Measurements from ENCODE around the gene CA10.

The CA10 gene

GRCh38 chr17:51817955-51818354 lies 340.6 kb downstream of the CA10 start:
- H3K4me3 ChIP-seq (ENCODE audit: low read length), result no peak overlapping the region
- DNase-seq (ENCODE audit: low read depth), result no peak
- TF ChIP-seq, protein P1, sequence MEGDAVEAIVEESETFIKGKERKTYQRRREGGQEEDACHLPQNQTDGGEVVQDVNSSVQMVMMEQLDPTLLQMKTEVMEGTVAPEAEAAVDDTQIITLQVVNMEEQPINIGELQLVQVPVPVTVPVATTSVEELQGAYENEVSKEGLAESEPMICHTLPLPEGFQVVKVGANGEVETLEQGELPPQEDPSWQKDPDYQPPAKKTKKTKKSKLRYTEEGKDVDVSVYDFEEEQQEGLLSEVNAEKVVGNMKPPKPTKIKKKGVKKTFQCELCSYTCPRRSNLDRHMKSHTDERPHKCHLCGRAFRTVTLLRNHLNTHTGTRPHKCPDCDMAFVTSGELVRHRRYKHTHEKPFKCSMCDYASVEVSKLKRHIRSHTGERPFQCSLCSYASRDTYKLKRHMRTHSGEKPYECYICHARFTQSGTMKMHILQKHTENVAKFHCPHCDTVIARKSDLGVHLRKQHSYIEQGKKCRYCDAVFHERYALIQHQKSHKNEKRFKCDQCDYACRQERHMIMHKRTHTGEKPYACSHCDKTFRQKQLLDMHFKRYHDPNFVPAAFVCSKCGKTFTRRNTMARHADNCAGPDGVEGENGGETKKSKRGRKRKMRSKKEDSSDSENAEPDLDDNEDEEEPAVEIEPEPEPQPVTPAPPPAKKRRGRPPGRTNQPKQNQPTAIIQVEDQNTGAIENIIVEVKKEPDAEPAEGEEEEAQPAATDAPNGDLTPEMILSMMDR (conservative IDR thresholded peaks at IDR 0.05; ENCODE audit: low read depth, low read length), result no peak

DNA sequence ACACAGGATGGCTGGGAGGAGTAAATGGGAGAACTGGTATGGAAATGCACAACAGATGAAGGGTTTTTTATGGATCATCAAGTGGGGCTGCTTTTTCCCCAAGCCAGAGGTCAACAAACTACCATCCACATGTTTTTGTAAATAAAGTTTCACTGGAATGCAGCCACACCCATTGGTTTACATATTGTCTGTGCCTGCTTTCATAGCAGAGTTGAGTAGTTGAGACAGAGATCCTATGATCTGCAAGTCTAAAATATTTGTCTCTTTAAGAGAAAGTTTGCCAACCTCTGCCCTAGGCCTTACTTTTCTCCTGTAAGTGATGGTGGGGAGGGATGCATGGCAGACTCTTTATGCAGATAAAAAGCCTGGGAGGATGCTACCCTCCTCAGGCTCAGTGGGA lies 341.4 kb downstream of the CA10 start:
- H3K4me3 ChIP-seq (ENCODE audit: low read length), result no peak overlapping the region
- no peak for DNase-seq (ENCODE audit: low read depth)
- TF ChIP-seq, protein P1 (conservative IDR thresholded peaks at IDR 0.05; ENCODE audit: low read depth, low read length), result no peak

- no peak overlapping the region for H3K4me3 ChIP-seq (ENCODE audit: low read length)
- TF ChIP-seq, protein P1 (conservative IDR thresholded peaks at IDR 0.05; ENCODE audit: low read depth, low read length), result no peak
- no peak for DNase-seq (ENCODE audit: low read depth)
Measured at GRCh38 chr17:51815097-51815496, 343.4 kb downstream of the CA10 start.

DNA sequence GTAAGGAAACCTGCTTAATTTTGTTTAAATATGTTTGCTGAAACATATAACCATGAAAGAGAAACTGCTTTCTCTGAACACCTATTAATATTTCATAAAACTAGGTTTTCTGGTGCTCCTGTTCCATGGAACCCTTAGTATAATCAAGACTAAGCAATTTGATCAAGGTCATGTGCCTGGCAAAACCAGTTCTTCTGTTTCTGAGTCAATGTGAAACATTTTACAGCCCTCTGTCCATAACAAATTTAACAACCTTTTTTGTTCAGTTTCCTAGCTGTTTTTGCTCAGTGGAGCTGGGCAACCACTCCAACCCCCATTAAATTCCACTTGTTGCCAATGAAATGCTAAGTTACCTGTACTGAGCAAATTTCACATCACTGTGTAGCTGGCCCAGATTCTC lies 344.0 kb downstream of the CA10 start:
- TF ChIP-seq, protein P1 (conservative IDR thresholded peaks at IDR 0.05; ENCODE audit: low read depth, low read length), result no peak
- H3K4me3 ChIP-seq (ENCODE audit: low read length), result no peak overlapping the region
- no peak for DNase-seq (ENCODE audit: low read depth)

DNA sequence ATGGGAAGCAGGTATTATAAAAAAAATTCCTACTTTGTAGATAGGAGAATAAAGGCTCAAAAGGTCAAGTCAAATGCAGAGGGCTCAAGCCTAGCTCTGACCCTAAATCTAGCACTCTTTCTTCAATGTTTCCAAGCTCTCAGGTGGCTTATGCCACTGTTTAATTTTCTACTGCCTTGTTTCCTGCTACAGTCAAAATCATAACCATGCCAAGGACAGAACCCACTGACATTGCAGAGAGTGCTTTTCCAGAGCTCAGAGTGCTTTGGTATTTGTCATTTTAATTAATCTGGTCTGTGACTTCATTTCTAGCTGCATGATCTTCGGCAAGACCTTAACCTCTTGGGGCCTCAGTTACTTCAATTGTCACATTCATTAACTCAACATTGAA lies 344.7 kb downstream of the CA10 start:
- no peak for DNase-seq (ENCODE audit: low read depth)
- TF ChIP-seq, protein P1 (conservative IDR thresholded peaks at IDR 0.05; ENCODE audit: low read depth, low read length), result no peak
- H3K4me3 ChIP-seq (ENCODE audit: low read length), result no peak overlapping the region

DNA sequence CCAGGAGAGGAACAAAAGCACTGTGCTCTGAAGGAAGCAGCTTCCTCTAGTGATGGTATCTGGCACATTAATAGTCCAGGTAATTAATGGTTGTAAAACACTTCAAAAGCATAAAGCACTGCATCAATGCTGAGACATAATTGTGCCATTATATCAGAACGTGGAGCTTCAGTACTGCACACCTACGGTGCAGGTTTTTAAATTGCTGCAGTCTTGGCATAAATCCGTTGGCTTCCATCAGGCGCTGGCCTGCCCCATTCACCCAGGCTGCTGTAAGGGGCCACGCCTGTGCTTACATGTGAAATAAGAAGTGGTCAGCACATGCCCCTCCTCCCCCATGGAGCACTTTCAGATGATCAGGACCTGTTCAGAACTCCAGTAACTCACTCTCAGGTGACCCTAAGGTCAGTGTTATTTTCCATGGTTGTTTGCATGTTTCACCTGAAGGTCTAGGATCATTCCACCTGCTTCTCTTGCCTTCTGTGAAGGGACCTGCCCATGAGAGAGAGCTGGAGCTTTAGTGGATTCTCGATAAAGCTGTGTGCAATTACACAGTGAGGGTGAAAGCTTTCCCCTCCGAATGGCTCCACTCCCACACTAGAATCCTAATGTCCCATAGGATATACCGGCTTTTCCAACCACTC lies 345.3 kb downstream of the CA10 start:
- TF ChIP-seq, protein P1 (conservative IDR thresholded peaks at IDR 0.05; ENCODE audit: low read depth, low read length), result no peak
- DNase-seq (ENCODE audit: low read depth), result no peak
- no peak overlapping the region for H3K4me3 ChIP-seq (ENCODE audit: low read length)

DNA sequence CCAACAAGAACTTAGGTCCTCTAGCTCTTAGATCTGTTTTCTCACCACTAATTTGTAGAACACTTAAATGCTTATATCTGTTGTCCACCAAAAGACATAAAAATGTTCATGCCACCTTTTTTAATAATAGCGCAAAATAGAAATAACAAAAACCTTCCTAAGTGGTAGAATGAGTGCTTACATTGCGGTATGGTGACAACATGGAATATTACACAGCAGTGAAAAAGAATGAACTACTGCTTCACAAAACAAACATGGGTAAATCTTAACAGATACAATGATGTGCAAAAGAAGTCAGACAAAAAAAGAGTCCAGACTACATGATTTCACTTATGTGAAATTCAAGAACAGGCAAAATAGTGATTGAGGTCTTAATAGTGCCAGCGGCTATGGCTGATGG lies 351.1 kb downstream of the CA10 start:
- DNase-seq (ENCODE audit: low read depth), result no peak
- no peak overlapping the region for H3K4me3 ChIP-seq (ENCODE audit: low read length)
- TF ChIP-seq, protein P1 (conservative IDR thresholded peaks at IDR 0.05; ENCODE audit: low read depth, low read length), result no peak

Measured in retinal pigment epithelial cell (primary cell).